ENCODE data around the gene RPL35. TPM values are rescaled to one million over a fixed set of nuclear protein-coding genes. Genes with fewer than 3 reads are reported as not detected.

Gene RPL35
- total and polyA plus RNA-seq, 2 experiments from 2014 or later: 1,202 to 4,143 TPM

DNA sequence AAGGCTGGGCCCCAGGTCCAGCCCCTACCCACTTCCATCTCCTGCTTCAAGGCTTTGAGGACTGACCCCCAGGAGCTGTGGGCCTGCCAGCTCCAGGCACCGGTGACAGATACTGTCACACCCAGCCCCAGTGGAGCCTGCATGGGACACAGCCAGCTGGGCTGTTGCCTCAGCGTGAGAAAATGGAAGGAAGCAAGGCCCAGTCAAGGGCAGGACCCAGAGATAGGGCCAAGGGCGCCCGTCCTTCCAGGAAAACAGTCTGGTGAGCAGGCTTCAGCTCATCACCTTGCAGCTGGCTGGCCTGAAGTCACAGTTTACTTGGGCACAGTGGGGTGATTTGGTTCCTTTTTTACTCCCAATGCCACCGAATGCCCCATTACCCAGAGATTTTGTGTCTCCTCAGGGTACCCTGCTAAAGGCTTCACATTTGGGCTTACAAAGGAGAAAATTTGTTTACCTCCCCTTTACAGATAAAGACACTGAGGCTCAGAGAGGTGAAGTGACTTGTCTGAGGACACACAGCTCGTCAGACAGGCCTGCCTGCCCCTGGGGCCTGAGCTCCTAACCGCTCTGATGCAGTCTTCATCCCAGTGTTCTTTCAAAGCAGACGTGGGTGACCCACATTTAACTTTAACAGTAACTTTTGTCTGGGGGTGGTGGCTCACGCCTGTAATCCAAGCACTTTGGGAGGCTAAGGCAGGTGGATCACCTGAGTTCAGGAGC, 30.0 kb downstream of the RPL35 start (continued):
- TF ChIP-seq STAT1 (IDR thresholded peaks at IDR 0.05; ENCODE audit: unreplicated experiment): no peak
- no peak for TF ChIP-seq ZNF114 (CRISPR knock-in tag; IDR thresholded peaks at IDR 0.05)
- TF ChIP-seq JUNB (IDR thresholded peaks at IDR 0.05; ENCODE audit: unreplicated experiment): no peak
- TF ChIP-seq, protein P1, sequence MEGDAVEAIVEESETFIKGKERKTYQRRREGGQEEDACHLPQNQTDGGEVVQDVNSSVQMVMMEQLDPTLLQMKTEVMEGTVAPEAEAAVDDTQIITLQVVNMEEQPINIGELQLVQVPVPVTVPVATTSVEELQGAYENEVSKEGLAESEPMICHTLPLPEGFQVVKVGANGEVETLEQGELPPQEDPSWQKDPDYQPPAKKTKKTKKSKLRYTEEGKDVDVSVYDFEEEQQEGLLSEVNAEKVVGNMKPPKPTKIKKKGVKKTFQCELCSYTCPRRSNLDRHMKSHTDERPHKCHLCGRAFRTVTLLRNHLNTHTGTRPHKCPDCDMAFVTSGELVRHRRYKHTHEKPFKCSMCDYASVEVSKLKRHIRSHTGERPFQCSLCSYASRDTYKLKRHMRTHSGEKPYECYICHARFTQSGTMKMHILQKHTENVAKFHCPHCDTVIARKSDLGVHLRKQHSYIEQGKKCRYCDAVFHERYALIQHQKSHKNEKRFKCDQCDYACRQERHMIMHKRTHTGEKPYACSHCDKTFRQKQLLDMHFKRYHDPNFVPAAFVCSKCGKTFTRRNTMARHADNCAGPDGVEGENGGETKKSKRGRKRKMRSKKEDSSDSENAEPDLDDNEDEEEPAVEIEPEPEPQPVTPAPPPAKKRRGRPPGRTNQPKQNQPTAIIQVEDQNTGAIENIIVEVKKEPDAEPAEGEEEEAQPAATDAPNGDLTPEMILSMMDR (conservative IDR thresholded peaks at IDR 0.05; ENCODE audit: low read depth in 2 of 2): no peak
- no peak for TF ChIP-seq CREB1 (CRISPR knock-in tag; IDR thresholded peaks at IDR 0.05; ENCODE audit: low read depth)
- TF ChIP-seq, protein P2, sequence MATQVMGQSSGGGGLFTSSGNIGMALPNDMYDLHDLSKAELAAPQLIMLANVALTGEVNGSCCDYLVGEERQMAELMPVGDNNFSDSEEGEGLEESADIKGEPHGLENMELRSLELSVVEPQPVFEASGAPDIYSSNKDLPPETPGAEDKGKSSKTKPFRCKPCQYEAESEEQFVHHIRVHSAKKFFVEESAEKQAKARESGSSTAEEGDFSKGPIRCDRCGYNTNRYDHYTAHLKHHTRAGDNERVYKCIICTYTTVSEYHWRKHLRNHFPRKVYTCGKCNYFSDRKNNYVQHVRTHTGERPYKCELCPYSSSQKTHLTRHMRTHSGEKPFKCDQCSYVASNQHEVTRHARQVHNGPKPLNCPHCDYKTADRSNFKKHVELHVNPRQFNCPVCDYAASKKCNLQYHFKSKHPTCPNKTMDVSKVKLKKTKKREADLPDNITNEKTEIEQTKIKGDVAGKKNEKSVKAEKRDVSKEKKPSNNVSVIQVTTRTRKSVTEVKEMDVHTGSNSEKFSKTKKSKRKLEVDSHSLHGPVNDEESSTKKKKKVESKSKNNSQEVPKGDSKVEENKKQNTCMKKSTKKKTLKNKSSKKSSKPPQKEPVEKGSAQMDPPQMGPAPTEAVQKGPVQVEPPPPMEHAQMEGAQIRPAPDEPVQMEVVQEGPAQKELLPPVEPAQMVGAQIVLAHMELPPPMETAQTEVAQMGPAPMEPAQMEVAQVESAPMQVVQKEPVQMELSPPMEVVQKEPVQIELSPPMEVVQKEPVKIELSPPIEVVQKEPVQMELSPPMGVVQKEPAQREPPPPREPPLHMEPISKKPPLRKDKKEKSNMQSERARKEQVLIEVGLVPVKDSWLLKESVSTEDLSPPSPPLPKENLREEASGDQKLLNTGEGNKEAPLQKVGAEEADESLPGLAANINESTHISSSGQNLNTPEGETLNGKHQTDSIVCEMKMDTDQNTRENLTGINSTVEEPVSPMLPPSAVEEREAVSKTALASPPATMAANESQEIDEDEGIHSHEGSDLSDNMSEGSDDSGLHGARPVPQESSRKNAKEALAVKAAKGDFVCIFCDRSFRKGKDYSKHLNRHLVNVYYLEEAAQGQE (IDR thresholded peaks at IDR 0.05; ENCODE audit: unreplicated experiment): no peak
- no peak for TF ChIP-seq EZH2phosphoT487 (IDR thresholded peaks at IDR 0.05; ENCODE audit: unreplicated experiment)
- TF ChIP-seq, protein P3, sequence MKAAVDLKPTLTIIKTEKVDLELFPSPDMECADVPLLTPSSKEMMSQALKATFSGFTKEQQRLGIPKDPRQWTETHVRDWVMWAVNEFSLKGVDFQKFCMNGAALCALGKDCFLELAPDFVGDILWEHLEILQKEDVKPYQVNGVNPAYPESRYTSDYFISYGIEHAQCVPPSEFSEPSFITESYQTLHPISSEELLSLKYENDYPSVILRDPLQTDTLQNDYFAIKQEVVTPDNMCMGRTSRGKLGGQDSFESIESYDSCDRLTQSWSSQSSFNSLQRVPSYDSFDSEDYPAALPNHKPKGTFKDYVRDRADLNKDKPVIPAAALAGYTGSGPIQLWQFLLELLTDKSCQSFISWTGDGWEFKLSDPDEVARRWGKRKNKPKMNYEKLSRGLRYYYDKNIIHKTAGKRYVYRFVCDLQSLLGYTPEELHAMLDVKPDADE (IDR thresholded peaks at IDR 0.05): no peak
- no peak for TF ChIP-seq ZNF331 (CRISPR knock-in tag; IDR thresholded peaks at IDR 0.05; ENCODE audit: low read depth)
- no peak for TF ChIP-seq EZH2 (IDR thresholded peaks at IDR 0.05; ENCODE audit: low read depth, unreplicated experiment)
- no peak for TF ChIP-seq POLR2AphosphoS5 (IDR thresholded peaks at IDR 0.05; ENCODE audit: low read depth)
- no peak for TF ChIP-seq NANOG (IDR thresholded peaks at IDR 0.05; ENCODE audit: borderline replicate concordance)

DNA sequence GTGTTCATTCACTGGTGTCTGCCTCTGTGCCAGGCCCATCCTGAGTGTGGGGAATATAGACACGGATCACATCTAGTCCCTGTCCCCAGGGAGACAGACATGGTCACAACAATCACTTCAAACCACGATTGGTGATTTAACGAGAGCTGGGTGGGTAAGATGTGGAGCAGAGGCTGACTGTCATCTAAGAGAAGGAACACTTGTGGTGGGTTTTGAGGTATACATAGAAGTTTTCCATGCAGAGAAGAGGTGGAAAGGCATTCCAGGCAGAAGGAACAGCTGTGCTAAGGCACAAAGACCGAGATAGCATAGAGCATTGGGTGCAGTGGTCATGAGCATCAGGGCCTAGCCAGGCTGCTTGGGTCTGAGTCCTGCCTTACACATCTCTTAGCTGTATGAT, 31.2 kb downstream of the RPL35 start:
- Mint-ChIP-seq H3K4me3 (no peak overlapping the region), H3K9me3 (peaks cover 5% of the 10 kb centered on the region; the same call in 2 of the 3 replicates), H3K27ac (no peak overlapping the region), H3K4me1 (peaks cover 11% of the 10 kb centered on the region; the same call in 2 of the 3 replicates), H3K36me3 (ENCODE audit: low read depth) (no peaks in the 10 kb centered on the region; the same call in 2 of the 3 replicates), H3K27me3 (ENCODE audit: insufficient read depth, low read depth, poor library complexity) (peaks cover 7% of the 10 kb centered on the region)
- Histone ChIP-seq H3K4me3 (no peak overlapping the region), H3K27ac (ENCODE audit: low read depth) (no peak overlapping the region), H3F3A (replicated peaks; ENCODE audit: low read depth) (no peaks in the 10 kb centered on the region), H3K4me2 (no peak overlapping the region), H2AFZ (no peak overlapping the region), H4K20me1 (replicated peaks; ENCODE audit: insufficient read depth) (no peaks in the 10 kb centered on the region), H3K9me2 (ENCODE audit: insufficient read depth) (no peaks in the 10 kb centered on the region), H3K4me1 (ENCODE audit: insufficient read depth) (no peaks in the 10 kb centered on the region), H3K36me3 (ENCODE audit: insufficient read depth) (no peaks in the 10 kb centered on the region), H3K79me2 (replicated peaks; ENCODE audit: insufficient read depth) (no peaks in the 10 kb centered on the region), H3K27me3 (ENCODE audit: insufficient read depth) (no peaks in the 10 kb centered on the region)
- no peak for ATAC-seq
- no peak for DNase-seq (ENCODE audit: low spot score)
- TF ChIP-seq, protein P1 (conservative IDR thresholded peaks at IDR 0.05; ENCODE audit: low read depth in 2 of 2): no peak
- no peak for TF ChIP-seq EZH2phosphoT487 (IDR thresholded peaks at IDR 0.05; ENCODE audit: unreplicated experiment)
- no peak for TF ChIP-seq ZNF331 (CRISPR knock-in tag; IDR thresholded peaks at IDR 0.05; ENCODE audit: low read depth)

Measured in GM23338 (cell line).